Retina (tissue), 1 donor: Measurements from ENCODE around the gene ARHGAP33.

ENCODE experiments used
- DNase-seq: peaks from one replicate; pipeline ENCODE4 v3.0.0-alpha.2; 2016

The ARHGAP33 gene

GRCh38 chr19:35777961-35778360 is 2.6 kb downstream of the ARHGAP33 start:
- DNase-seq = no peak

DNA sequence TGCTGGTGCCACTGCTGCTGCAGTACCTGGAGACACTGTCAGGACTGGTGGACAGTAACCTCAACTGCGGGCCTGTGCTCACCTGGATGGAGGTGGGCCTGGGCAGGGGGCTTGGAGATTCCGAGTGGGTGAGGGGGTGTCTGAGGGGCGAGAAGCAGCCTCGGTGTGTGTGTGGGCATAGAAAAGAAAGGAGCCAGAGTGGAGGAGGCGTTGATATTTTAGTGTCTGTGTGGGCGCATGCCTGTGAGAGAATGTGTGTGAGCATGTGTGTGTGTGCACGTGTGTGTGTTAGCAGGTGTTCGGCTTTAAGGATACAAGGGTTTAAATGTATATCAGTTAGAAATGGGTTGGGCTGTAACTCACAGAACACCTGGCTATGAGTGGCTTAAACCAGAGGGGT is 3.7 kb downstream of the ARHGAP33 start:
- no peak for DNase-seq

DNA sequence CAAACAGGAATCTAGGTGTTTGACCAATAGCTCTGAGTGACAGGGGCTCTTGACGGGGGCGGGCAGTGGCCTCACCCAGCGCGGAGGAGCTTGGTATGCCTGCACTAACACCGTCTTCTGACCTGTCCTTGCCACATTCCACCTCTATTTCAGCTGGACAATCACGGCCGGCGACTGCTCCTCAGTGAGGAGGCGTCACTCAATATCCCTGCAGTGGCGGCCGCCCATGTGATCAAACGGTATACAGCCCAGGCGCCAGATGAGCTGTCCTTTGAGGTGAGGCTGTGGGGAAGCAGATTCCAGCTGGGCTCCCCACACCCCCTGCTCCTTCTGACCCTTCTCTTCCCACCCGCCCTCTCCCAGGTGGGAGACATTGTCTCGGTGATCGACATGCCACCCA is 4.7 kb downstream of the ARHGAP33 start:
- no peak for DNase-seq

DNA sequence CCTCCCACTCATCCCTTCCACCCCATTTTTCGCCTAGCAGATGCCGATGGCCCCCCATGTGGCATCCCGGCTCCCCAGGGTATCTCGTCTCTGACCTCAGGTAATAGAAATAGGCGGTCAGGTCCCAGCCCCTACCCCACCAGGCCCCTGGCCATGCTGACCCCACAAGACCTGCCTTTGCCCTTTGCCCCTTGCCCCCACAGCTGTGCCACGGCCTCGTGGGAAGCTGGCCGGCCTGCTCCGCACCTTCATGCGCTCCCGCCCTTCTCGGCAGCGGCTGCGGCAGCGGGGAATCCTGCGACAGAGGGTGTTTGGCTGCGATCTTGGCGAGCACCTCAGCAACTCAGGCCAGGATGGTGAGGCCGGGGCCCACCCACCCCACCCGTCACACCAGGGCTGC is 5.4 kb downstream of the ARHGAP33 start:
- DNase-seq = no peak

DNA sequence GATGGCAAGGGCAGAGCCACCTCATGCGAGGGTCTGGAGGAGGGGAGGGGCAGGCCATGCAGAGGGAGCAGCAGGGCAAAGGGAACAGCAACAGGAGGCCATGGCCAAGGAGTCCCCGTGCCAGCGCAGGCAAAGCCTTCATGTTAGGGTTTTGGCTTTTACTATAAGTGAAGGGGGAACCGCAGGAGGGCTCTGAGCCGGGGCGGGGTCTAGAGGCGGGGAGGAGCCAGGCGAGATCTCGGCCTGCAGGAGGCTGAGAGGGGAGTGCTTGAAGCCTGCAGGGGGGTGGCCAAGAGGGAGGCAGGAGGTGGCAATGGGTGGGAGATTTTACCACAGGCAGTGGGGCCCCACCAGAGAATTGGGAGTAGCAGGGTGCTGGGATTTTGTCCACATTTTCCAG is 6.3 kb downstream of the ARHGAP33 start:
- no peak for DNase-seq

DNA sequence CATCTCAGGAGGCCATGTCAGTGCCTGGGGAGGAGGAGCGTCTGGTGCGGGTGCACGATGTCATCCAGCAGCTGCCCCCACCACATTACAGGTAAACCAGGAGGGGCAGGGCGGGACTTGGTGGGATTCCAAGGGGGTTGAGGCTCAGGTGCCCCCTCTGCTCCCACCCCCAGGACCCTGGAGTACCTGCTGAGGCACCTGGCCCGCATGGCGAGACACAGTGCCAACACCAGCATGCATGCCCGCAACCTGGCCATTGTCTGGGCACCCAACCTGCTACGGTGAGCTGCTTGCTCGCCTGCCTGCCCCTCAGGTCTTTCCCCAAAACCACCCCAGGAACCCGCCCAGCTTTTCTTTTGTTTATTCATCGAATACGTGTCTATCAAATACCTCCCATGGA is 7.2 kb downstream of the ARHGAP33 start:
- DNase-seq = no peak

GRCh38 chr19:35783469-35784434 is 8.4 kb downstream of the ARHGAP33 start:
- DNase-seq = no peak

GRCh38 chr19:35784503-35785338 is 9.4 kb downstream of the ARHGAP33 start:
- no peak for DNase-seq

GRCh38 chr19:35785339-35785627 is 9.9 kb downstream of the ARHGAP33 start:
- no peak for DNase-seq

DNA sequence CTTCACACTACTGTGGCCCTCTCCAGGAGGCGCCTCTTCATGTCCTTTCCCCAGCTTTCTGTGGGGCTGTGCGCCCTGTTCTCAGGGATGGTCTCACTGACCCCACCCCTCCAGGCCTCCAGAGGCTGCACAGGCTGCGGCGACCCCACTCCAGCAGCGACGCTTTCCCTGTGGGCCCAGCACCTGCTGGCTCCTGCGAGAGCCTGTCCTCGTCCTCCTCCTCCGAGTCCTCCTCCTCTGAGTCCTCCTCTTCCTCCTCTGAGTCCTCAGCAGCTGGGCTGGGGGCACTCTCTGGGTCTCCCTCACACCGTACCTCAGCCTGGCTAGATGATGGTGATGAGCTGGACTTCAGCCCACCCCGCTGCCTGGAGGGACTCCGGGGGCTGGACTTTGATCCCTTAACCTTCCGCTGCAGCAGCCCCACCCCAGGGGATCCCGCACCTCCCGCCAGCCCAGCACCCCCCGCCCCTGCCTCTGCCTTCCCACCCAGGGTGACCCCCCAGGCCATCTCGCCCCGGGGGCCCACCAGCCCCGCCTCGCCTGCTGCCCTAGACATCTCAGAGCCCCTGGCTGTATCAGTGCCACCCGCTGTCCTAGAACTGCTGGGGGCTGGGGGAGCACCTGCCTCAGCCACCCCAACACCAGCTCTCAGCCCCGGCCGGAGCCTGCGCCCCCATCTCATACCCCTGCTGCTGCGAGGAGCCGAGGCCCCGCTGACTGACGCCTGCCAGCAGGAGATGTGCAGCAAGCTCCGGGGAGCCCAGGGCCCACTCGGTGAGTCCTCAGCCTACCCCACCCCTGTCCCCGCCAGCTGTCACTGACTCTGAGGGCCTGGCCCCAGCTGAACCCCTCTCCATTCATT is 11.2 kb downstream of the ARHGAP33 start:
- DNase-seq = no peak

DNA sequence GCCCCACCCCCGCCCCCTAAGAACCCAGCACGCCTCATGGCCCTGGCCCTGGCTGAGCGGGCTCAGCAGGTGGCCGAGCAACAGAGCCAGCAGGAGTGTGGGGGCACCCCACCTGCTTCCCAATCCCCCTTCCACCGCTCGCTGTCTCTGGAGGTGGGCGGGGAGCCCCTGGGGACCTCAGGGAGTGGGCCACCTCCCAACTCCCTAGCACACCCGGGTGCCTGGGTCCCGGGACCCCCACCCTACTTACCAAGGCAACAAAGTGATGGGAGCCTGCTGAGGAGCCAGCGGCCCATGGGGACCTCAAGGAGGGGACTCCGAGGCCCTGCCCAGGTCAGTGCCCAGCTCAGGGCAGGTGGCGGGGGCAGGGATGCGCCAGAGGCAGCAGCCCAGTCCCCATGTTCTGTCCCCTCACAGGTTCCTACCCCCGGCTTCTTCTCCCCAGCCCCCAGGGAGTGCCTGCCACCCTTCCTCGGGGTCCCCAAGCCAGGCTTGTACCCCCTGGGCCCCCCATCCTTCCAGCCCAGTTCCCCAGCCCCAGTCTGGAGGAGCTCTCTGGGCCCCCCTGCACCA is 11.9 kb downstream of the ARHGAP33 start:
- DNase-seq = no peak

- DNase-seq = no peak
These were observed 13.0 kb downstream of the ARHGAP33 start for GRCh38 chr19:35788205-35788960.

GRCh38 chr19:35789195-35789977 is 14.0 kb downstream of the ARHGAP33 start:
- no peak for DNase-seq

- no peak for DNase-seq
These were observed 14.9 kb downstream of the ARHGAP33 start for GRCh38 chr19:35789978-35790944.

DNA sequence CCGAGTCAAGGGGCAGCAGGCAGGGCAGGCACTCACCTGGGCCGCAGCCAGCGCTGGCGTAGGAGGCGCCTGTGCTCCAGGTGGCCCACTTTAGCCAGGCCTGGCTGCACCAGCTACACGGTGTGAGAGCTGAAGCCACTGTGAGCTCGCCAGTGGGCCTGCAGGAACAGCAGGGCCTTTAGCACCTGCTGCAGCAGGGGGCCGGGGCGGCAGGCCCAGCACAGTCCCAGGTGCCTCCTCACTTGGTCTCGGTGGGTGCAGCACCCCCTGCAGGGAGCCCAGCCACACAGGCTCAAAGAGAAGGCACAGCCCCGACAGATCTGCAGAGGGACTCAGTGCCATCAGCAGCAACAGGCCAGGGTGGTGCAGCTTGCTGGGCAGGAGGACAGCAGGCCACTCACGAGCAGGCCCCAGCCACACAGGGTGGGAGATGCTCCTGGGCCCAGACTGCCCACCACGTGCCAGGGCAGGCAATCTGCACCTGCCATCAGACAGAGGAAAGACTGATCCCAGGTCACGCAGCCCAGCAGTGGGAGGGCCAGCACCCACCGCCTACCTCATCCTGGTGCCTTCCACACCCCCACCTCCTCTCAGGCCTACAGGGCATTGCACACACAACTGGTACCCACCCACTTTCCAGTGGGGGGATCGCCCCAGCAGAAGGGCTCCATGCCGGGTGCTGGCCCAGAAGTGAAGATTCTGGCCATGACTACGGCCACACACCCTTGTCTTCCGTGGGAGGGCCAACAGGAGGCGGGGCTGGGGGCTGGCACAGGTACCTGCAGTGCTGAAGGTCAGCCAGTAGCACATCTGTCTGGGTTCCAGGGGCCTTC is 15.8 kb downstream of the ARHGAP33 start:
- DNase-seq = peak; percentile 43

GRCh38 chr19:35791814-35792279 is 16.5 kb downstream of the ARHGAP33 start:
- no peak for DNase-seq

DNA sequence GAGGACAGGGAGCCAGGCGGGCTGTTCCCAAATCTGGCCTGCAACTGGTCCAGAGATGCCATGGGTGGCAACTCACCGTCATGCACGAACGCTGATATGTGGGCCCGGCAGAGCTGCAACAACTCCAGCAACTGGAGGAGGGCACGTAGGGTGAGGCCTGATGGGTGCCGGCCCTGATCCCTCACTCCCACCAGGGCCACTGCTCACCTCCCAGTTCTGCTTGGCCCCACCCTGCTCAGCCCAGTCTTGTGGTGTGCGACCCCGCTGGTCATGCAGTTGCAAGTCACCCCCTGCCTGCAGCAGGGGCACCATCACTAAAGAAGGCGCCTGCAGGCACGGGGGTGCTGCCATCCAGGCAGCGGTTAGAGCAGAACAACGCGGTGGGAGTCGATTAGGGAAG is 16.9 kb downstream of the ARHGAP33 start:
- no peak for DNase-seq

- no peak for DNase-seq
These were observed 17.5 kb downstream of the ARHGAP33 start for GRCh38 chr19:35792888-35793287.
